Type B pancreatic cell (in vitro differentiated cells): ENCODE measurements around the gene UROC1. TPM values are rescaled to one million over a fixed set of nuclear protein-coding genes. Genes with fewer than 3 reads are reported as not detected.

Experiments used
- DNase-seq: peaks from one replicate; pipeline ENCODE4 v3.0.0; 2021; ENCODE audit warnings: mixed read lengths; ENCODE audit not compliant: unreplicated experiment; ENCODE audit errors: extremely low spot score
- H3K27ac Mint-ChIP-seq: 2 replicates; pipeline ENCODE4 v1.8.0; 2021; ENCODE audit warnings: mild to moderate bottlenecking, mixed read lengths
- H3K27me3 Mint-ChIP-seq: 2 replicates; pipeline ENCODE4 v1.8.0; 2021; ENCODE audit warnings: mixed read lengths
- H3K36me3 Mint-ChIP-seq: 2 replicates; pipeline ENCODE4 v1.8.0; 2021; ENCODE audit warnings: mixed read lengths
- H3K4me1 Mint-ChIP-seq: one replicate; pipeline ENCODE4 v1.8.0; 2021; ENCODE audit warnings: mixed read lengths; ENCODE audit not compliant: unreplicated experiment
- H3K4me3 Mint-ChIP-seq: 2 replicates; pipeline ENCODE4 v1.8.0; 2021; ENCODE audit warnings: mild to moderate bottlenecking, mixed read lengths
- H3K9me3 Mint-ChIP-seq: 2 replicates; pipeline ENCODE4 v1.8.0; 2021; ENCODE audit warnings: mixed read lengths
- total RNA-seq: library from RNA; stranded (reverse); gene quantifications from 2 replicates; pipeline ENCODE4 v1.2.1, GENCODE V29; 2021; ENCODE audit warnings: low replicate concordance
- TF ChIP-seq, protein P1 (sequence below): fragments of 200-600 bp; sonication (generic); conservative IDR thresholded peaks from 2 replicates; pipeline ENCODE4 v1.5.0; 2021; ENCODE audit warnings: antibody characterized with exemption, mild to moderate bottlenecking

UROC1 gene
- total RNA-seq, 1 donor from 2014 or later: not detected

DNA sequence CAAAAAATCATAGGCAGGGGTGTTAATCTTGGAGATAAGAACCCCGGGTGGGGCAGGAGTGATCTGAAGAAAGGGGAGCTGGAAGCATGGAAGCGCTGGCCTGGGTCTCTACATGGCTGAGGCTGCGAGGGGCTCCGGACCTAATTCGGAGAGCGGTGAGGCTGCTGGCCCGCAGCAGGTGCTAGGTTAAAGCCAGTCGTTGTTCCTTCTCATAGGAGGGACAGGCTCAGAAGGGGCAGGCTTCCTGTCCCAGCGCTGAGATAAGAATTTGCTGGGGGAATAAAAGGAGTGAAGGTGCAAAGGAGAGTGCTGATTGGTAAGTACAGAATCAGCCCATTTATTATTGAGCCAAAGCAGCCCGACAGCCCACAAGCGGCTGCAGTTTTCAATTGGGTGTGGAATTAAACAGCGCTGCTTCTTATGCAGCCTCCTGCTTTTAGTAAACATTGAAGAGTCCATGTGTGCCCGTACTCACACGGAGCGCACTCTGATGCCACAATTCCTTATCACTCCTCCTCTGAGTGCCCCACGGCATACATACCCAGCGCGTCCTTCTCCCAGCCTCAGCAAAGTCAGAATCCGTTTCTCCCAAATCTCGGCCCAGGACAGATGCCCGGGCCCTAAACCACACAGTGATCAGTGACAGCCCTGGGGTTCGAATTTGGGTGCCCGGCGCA, 23.5 kb upstream of the UROC1 start:
- Mint-ChIP-seq H3K36me3 (no peaks in the 10 kb centered on the region), H3K9me3 (no peaks in the 10 kb centered on the region), H3K27ac (no peak overlapping the region), H3K4me3 (no peak overlapping the region), H3K27me3 (peaks cover 4% of the 10 kb centered on the region), H3K4me1 (no peaks in the 10 kb centered on the region)
- DNase-seq: peak; percentile 40
- TF ChIP-seq, protein P1, sequence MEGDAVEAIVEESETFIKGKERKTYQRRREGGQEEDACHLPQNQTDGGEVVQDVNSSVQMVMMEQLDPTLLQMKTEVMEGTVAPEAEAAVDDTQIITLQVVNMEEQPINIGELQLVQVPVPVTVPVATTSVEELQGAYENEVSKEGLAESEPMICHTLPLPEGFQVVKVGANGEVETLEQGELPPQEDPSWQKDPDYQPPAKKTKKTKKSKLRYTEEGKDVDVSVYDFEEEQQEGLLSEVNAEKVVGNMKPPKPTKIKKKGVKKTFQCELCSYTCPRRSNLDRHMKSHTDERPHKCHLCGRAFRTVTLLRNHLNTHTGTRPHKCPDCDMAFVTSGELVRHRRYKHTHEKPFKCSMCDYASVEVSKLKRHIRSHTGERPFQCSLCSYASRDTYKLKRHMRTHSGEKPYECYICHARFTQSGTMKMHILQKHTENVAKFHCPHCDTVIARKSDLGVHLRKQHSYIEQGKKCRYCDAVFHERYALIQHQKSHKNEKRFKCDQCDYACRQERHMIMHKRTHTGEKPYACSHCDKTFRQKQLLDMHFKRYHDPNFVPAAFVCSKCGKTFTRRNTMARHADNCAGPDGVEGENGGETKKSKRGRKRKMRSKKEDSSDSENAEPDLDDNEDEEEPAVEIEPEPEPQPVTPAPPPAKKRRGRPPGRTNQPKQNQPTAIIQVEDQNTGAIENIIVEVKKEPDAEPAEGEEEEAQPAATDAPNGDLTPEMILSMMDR: no peak

DNA sequence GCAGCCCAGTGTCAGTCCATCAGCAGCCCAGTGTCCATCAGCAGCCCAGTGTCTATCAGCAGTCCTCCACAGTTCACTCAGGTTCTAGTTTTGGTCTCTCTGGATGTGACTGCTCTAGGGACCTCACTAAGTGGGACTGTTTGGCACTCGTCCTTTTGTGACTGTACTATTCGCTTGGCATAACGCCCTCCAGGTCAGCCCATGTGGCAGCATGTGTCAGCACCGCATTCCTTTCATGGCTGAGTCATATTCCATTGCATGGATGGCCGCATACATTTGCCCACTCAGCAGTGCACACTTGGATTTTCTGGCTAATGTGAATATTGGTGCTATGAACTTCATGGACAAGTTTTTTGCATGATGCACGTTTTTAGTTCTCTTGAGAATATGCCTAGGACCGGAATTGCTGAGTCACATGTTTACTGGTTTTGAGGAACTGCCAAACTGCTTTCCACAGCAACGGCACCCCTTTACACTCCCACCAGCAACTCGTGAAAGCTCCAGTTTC, 22.8 kb upstream of the UROC1 start:
- Mint-ChIP-seq H3K36me3 (no peaks in the 10 kb centered on the region), H3K27ac (no peak overlapping the region), H3K9me3 (no peaks in the 10 kb centered on the region), H3K4me3 (no peak overlapping the region), H3K27me3 (peaks cover 9% of the 10 kb centered on the region), H3K4me1 (no peaks in the 10 kb centered on the region)
- TF ChIP-seq, protein P1: no peak
- DNase-seq: no peak

DNA sequence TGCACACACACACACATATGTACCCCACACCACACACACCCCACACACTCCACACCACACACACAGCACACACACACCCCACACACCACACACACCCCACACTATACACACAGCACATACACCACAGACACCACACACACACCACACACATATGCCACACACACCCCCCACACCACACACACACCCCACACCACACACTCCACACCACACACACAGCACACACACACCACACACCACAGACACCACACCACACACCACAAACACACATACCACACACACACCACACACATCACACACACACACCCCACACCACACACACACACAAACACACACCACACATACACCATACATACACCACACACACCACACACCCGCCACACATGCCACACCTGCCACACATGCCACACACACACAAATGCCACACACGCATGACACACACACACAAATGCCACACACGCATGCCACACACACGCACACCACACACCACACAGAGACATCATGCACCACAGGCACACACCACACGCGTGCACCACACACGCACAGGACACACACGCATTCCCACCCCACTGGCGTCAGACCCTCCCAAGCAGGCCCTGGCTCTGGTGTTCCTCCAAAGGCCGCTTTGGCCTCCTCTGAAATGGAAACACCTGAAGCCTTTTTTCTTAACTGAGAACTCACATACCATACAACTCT, 22.1 kb upstream of the UROC1 start:
- H3K4me3 Mint-ChIP-seq: no peak overlapping the region
- no peaks in the 10 kb centered on the region for H3K36me3 Mint-ChIP-seq
- H3K4me1 Mint-ChIP-seq: no peaks in the 10 kb centered on the region
- peaks cover 13% of the 10 kb centered on the region for H3K27me3 Mint-ChIP-seq
- H3K9me3 Mint-ChIP-seq: no peaks in the 10 kb centered on the region
- no peak overlapping the region for H3K27ac Mint-ChIP-seq
- DNase-seq: peak; percentile 34
- TF ChIP-seq, protein P1: no peak

DNA sequence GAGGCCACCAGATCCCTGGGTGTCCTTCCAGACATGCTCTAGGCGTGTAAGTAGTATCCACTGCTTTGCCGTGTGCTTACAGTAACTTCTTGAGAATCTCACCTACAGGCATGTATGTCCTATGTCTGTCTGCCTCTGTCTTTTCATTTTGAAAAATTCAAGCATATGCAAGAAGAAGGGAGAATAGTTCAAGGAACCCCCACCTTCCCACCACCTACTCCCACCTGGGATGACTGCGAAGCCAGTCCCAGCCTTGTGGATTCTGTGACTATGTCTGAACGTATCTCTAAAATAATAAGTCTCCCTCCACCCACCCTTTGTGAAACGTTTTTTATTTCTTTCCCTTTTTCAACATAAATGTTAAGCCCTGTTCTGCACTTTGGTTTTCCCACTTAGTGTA, 21.4 kb upstream of the UROC1 start:
- no peaks in the 10 kb centered on the region for H3K9me3 Mint-ChIP-seq
- DNase-seq: peak; percentile 24
- H3K36me3 Mint-ChIP-seq: no peaks in the 10 kb centered on the region
- H3K27ac Mint-ChIP-seq: no peak overlapping the region
- peaks cover 21% of the 10 kb centered on the region for H3K27me3 Mint-ChIP-seq
- TF ChIP-seq, protein P1: no peak
- no peak overlapping the region for H3K4me3 Mint-ChIP-seq
- no peaks in the 10 kb centered on the region for H3K4me1 Mint-ChIP-seq

DNA sequence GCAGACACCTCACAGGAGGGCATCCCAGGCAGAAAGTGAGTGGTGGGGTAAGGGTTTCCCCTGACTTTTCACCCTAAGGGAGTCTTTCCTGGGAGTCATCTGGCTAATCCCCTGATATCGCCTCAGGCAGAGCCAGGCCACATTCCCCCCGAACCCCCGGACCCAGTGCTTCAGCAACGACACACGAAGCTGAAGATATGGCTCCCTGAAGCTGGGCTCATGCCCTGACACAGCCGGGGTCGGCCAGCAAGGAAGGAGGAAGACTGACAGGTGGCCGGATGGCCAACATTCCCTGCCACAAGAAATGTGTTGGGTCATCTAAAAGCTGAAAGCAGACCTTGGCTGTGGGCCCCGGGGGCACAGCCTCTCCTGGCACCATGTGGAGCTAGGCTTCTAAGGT, 20.7 kb upstream of the UROC1 start:
- H3K27me3 Mint-ChIP-seq: peaks cover 27% of the 10 kb centered on the region
- TF ChIP-seq, protein P1: no peak
- H3K27ac Mint-ChIP-seq: no peak overlapping the region
- peak; percentile 58 for DNase-seq
- no peaks in the 10 kb centered on the region for H3K36me3 Mint-ChIP-seq
- no peaks in the 10 kb centered on the region for H3K4me1 Mint-ChIP-seq
- no peaks in the 10 kb centered on the region for H3K9me3 Mint-ChIP-seq
- no peak overlapping the region for H3K4me3 Mint-ChIP-seq
